ENCODE results near the gene SIX5.

The SIX5 gene

GRCh38 chr19:45768984-45769782 is at the start of gene SIX5:
SIX5 (minus strand) TSS chr19:45769252; CDS start chr19:45768844, 408 bp downstream.
- Histone ChIP-seq H3K9me3 (ENCODE audit: control insufficient read depth in 1 of 2, low read length in 2 of 2) (no peaks in the 10 kb centered on the region), H3K36me3 (ENCODE audit: control insufficient read depth in 1 of 2, insufficient read depth in 2 of 2, low read length in 2 of 2) (no peaks in the 10 kb centered on the region), H3K9ac (ENCODE audit: low read depth in 1 of 2, low read length in 2 of 2) (peak within 1 kb of the TSS; percentile 78 to 95), H3K27ac (ENCODE audit: low read depth, low read length) (peak within 1 kb of the TSS; percentile 90), H3K4me3 (ENCODE audit: low read depth in 1 of 2, low read length in 2 of 2) (peak within 1 kb of the TSS; percentile 76 to 92), H3K4me1 (ENCODE audit: control insufficient read depth in 1 of 2, insufficient read depth in 2 of 2, low read length in 2 of 2) (peaks cover 19 to 33% of the 10 kb centered on the region in 2 donors), H3K27me3 (ENCODE audit: control insufficient read depth in 1 of 2, insufficient read depth in 2 of 2, low read length in 2 of 2) (no peaks in the 10 kb centered on the region)

- Histone ChIP-seq H3K4me3 (ENCODE audit: low read depth in 1 of 2, low read length in 2 of 2) (no peak overlapping the region), H3K27me3 (ENCODE audit: control insufficient read depth in 1 of 2, insufficient read depth in 2 of 2, low read length in 2 of 2) (no peaks in the 10 kb centered on the region), H3K4me1 (ENCODE audit: control insufficient read depth in 1 of 2, insufficient read depth in 2 of 2, low read length in 2 of 2) (no peaks in the 10 kb centered on the region), H3K9ac (ENCODE audit: low read depth in 1 of 2, low read length in 2 of 2) (no peak overlapping the region), H3K27ac (ENCODE audit: low read depth, low read length) (no peak overlapping the region), H3K9me3 (ENCODE audit: control insufficient read depth in 1 of 2, low read length in 2 of 2) (no peaks in the 10 kb centered on the region), H3K36me3 (ENCODE audit: control insufficient read depth in 1 of 2, insufficient read depth in 2 of 2, low read length in 2 of 2) (peaks cover 15 to 33% of the 10 kb centered on the region in 2 donors)
Measured at GRCh38 chr19:45817725-45818301, 48.8 kb upstream of the SIX5 start.

- Histone ChIP-seq H3K36me3 (ENCODE audit: control insufficient read depth in 1 of 2, insufficient read depth in 2 of 2, low read length in 2 of 2) (peaks cover 9 to 27% of the 10 kb centered on the region in 2 donors), H3K4me1 (ENCODE audit: control insufficient read depth in 1 of 2, insufficient read depth in 2 of 2, low read length in 2 of 2) (no peaks in the 10 kb centered on the region), H3K9me3 (ENCODE audit: control insufficient read depth in 1 of 2, low read length in 2 of 2) (no peaks in the 10 kb centered on the region), H3K4me3 (ENCODE audit: low read depth in 1 of 2, low read length in 2 of 2) (no peak overlapping the region), H3K27ac (ENCODE audit: low read depth, low read length) (no peak overlapping the region), H3K27me3 (ENCODE audit: control insufficient read depth in 1 of 2, insufficient read depth in 2 of 2, low read length in 2 of 2) (no peaks in the 10 kb centered on the region), H3K9ac (ENCODE audit: low read depth in 1 of 2, low read length in 2 of 2) (no peak overlapping the region)
Measured at GRCh38 chr19:45817010-45817724, 48.1 kb upstream of the SIX5 start.

- H3K27ac ChIP-seq (ENCODE audit: low read depth, low read length) = no peak overlapping the region
- H3K4me3 ChIP-seq (ENCODE audit: low read depth in 1 of 2, low read length in 2 of 2) = no peak overlapping the region
- no peaks in the 10 kb centered on the region for H3K27me3 ChIP-seq (ENCODE audit: control insufficient read depth in 1 of 2, insufficient read depth in 2 of 2, low read length in 2 of 2)
- no peaks in the 10 kb centered on the region for H3K4me1 ChIP-seq (ENCODE audit: control insufficient read depth in 1 of 2, insufficient read depth in 2 of 2, low read length in 2 of 2)
- H3K9me3 ChIP-seq (ENCODE audit: control insufficient read depth in 1 of 2, low read length in 2 of 2) = no peaks in the 10 kb centered on the region
- peaks cover 9 to 22% of the 10 kb centered on the region in 2 donors for H3K36me3 ChIP-seq (ENCODE audit: control insufficient read depth in 1 of 2, insufficient read depth in 2 of 2, low read length in 2 of 2)
- H3K9ac ChIP-seq (ENCODE audit: low read depth in 1 of 2, low read length in 2 of 2) = no peak overlapping the region
Measured at GRCh38 chr19:45816236-45817009, 47.4 kb upstream of the SIX5 start.

GRCh38 chr19:45815481-45816216 is 46.6 kb upstream of the SIX5 start:
- H3K9ac ChIP-seq (ENCODE audit: low read depth in 1 of 2, low read length in 2 of 2) = no peak overlapping the region
- H3K4me1 ChIP-seq (ENCODE audit: control insufficient read depth in 1 of 2, insufficient read depth in 2 of 2, low read length in 2 of 2) = no peaks in the 10 kb centered on the region
- H3K27ac ChIP-seq (ENCODE audit: low read depth, low read length) = no peak overlapping the region

GRCh38 chr19:45814851-45815480 is 45.9 kb upstream of the SIX5 start, which contains the start of gene RSPH6A:
RSPH6A (minus strand) TSS chr19:45815308; CDS start chr19:45815176, 132 bp downstream.
- Histone ChIP-seq H3K27me3 (ENCODE audit: control insufficient read depth in 1 of 2, insufficient read depth in 2 of 2, low read length in 2 of 2) (no peaks in the 10 kb centered on the region), H3K9ac (ENCODE audit: low read depth in 1 of 2, low read length in 2 of 2) (no peak within 1 kb of the TSS), H3K27ac (ENCODE audit: low read depth, low read length) (no peak within 1 kb of the TSS), H3K9me3 (ENCODE audit: control insufficient read depth in 1 of 2, low read length in 2 of 2) (no peaks in the 10 kb centered on the region), H3K36me3 (ENCODE audit: control insufficient read depth in 1 of 2, insufficient read depth in 2 of 2, low read length in 2 of 2) (peaks cover 6 to 8% of the 10 kb centered on the region in 2 donors), H3K4me1 (ENCODE audit: control insufficient read depth in 1 of 2, insufficient read depth in 2 of 2, low read length in 2 of 2) (no peaks in the 10 kb centered on the region), H3K4me3 (ENCODE audit: low read depth in 1 of 2, low read length in 2 of 2) (no peak within 1 kb of the TSS)

More at GRCh38 chr19:45815481-45816216, 46.6 kb upstream of the SIX5 start:
- no peaks in the 10 kb centered on the region for H3K27me3 ChIP-seq (ENCODE audit: control insufficient read depth in 1 of 2, insufficient read depth in 2 of 2, low read length in 2 of 2)
- no peaks in the 10 kb centered on the region for H3K9me3 ChIP-seq (ENCODE audit: control insufficient read depth in 1 of 2, low read length in 2 of 2)
- peaks cover 9 to 15% of the 10 kb centered on the region in 2 donors for H3K36me3 ChIP-seq (ENCODE audit: control insufficient read depth in 1 of 2, insufficient read depth in 2 of 2, low read length in 2 of 2)
- no peak overlapping the region for H3K4me3 ChIP-seq (ENCODE audit: low read depth in 1 of 2, low read length in 2 of 2)

- Histone ChIP-seq H3K36me3 (ENCODE audit: control insufficient read depth in 1 of 2, insufficient read depth in 2 of 2, low read length in 2 of 2) (peaks cover 0 to 1% of the 10 kb centered on the region in 2 donors), H3K27ac (ENCODE audit: low read depth, low read length) (no peak overlapping the region), H3K9ac (ENCODE audit: low read depth in 1 of 2, low read length in 2 of 2) (no peak overlapping the region), H3K4me3 (ENCODE audit: low read depth in 1 of 2, low read length in 2 of 2) (no peak overlapping the region), H3K4me1 (ENCODE audit: control insufficient read depth in 1 of 2, insufficient read depth in 2 of 2, low read length in 2 of 2) (peaks cover 3 to 4% of the 10 kb centered on the region in 2 donors), H3K27me3 (ENCODE audit: control insufficient read depth in 1 of 2, insufficient read depth in 2 of 2, low read length in 2 of 2) (no peaks in the 10 kb centered on the region), H3K9me3 (ENCODE audit: control insufficient read depth in 1 of 2, low read length in 2 of 2) (no peaks in the 10 kb centered on the region)
Measured at GRCh38 chr19:45814166-45814780, 45.2 kb upstream of the SIX5 start.

- Histone ChIP-seq H3K4me3 (ENCODE audit: low read depth in 1 of 2, low read length in 2 of 2) (no peak overlapping the region), H3K4me1 (ENCODE audit: control insufficient read depth in 1 of 2, insufficient read depth in 2 of 2, low read length in 2 of 2) (peaks cover 3 to 4% of the 10 kb centered on the region in 2 donors), H3K27me3 (ENCODE audit: control insufficient read depth in 1 of 2, insufficient read depth in 2 of 2, low read length in 2 of 2) (no peaks in the 10 kb centered on the region), H3K27ac (ENCODE audit: low read depth, low read length) (no peak overlapping the region), H3K9me3 (ENCODE audit: control insufficient read depth in 1 of 2, low read length in 2 of 2) (no peaks in the 10 kb centered on the region), H3K9ac (ENCODE audit: low read depth in 1 of 2, low read length in 2 of 2) (no peak overlapping the region), H3K36me3 (ENCODE audit: control insufficient read depth in 1 of 2, insufficient read depth in 2 of 2, low read length in 2 of 2) (no peaks in the 10 kb centered on the region)
Measured at GRCh38 chr19:45812297-45812696, 43.2 kb upstream of the SIX5 start.
